HL-60/S4 treated with retinoic acid at 250 ng/mL for 4 days and 3 days (cell line): ENCODE measurements around the gene CREB3L2.
"Not testable (repeated sequence)": the region's sequence is repeated elsewhere in the genome, so short reads cannot be mapped to it uniquely, and the experiment has no call there.

Experiments used
- in situ Hi-C: fragments of 300-500 bp; cut with MboI; formaldehyde crosslinking; loops from 2 replicates; pipeline ENCODE4 v1.7.0; 2022; ENCODE audit warnings: low sequenced_read_pairs

Gene CREB3L2

DNA sequence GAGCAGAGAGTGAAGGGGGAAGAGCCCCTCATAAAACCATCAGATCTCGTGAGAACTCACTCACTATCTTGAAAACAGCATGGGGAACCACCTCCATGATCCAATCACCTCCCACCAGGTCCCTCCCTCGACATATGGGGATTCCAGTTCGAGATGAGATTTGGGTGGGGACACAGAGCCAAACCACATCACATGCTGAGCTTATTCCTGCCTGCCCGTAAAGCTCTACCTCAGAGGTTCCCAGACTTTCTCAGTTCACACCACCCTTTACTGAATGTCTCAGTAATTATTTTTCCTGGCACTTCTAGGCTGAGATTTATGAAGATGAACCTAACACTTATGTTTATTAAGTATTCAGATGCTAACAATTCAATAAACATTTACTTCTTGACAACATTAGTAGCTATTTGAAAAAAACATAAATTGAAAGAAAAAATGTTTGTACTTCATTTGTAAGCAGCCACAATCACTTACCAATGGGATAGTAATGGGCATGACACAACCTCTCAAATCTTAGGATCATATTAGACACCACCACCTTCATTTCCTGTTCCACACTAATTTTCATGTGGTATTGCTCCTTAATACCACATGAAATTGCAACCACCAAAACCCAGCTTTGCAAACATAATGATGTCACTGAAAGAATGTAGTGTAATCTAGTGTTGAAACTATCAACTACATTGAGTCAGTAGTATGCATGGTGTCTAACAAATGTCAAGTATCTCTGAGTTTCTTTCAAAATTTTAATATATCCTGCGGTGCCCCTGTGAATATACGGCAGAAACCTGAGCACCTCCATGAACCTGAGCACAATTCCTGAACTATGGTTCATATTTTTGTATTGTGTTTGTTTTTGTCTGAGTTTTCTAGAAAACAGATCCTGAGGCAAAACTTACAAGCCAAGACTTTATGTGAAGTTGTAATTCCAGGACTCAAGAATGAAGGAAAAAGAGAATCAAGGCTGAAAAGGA, 150.6 kb downstream of the CREB3L2 start:
- in situ Hi-C loops: no loop called here

GRCh38 chr7:137850571-137850970, 151.3 kb downstream of the CREB3L2 start:
- in situ Hi-C loops: no loop called here

DNA sequence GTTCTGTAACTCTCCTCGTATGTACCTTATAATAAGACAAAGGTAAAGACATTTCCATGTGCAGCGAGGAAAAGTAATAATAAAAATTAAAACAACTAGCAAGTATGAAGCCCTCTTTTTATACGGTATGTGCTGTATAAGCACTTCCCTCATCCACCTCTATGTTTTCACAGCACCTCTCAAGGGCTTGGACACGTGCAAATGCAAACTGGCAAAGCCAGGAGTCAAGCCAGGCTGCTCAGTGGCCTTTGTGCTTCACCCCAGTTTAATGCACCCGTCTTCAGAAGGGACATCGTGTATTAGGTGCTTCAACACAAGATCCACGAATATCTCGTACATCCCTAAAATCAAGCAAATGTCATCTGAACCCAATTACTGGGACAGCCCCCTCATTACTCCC, 153.8 kb downstream of the CREB3L2 start:
- in situ Hi-C loops: no loop called here

GRCh38 chr7:137847568-137848050, 154.3 kb downstream of the CREB3L2 start:
- in situ Hi-C loops: no loop called here

DNA sequence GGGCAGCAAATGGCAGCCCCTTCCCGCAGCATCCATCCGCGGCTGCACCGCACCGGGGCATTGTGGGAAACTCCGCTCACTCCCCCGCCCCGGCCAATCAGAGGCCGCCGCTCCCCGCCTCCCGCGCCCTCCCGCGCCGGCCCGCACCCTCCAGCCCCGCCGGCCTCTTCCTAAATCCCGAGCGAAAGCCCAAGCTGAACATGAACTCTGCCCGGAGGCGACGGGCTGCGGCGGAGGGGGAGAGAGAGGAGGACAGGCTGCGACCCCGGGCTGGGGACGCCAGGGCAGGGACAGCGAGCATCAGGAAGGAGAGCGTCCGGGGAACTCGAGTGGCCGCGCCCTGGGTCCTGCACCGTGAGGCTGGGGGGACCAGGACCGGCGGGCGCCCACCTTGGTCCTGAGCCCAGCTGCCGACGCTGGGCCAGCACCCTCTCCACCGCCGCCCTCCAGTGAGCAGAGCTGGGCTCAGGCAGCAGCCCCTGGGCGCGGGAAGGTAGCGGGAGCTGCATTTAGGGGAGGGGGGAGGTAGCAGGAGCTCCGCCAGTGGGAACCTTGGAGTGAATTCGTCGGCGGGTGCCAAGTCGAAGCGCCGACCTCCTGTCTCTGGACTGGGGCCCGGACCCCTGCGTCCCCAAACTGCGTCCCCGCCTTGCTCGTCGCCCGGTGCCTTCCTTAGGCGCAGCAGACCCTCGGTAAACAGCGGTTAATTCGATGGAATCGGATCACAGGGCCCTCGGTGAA, 154.9 kb downstream of the CREB3L2 start, which contains the start of gene DGKI:
DGKI (minus strand) TSS at position 148 of the 741 bp plus-strand sequence.
- in situ Hi-C loops: no loop called here

DNA sequence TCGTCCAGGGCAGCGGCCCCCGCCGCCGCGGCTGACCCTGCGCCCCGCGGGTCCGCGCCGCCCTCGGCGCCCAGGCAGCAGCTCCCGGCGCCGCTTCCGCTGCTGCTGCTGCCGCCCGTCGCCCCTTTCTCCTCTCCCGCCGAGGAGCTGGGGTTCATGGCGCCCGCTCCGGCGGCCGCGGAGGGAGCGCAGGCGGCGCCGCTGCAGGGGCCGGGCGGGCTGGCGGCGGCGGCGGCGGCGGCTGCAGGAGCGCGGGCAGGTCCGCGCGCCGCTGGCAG, 155.4 kb downstream of the CREB3L2 start:
- in situ Hi-C loops: no loop called here

- in situ Hi-C loops: no loop called here
Measured at GRCh38 chr7:137844677-137845425, 157.0 kb downstream of the CREB3L2 start.

- in situ Hi-C loops: no loop called here
Measured at GRCh38 chr7:137839903-137840779, 161.7 kb downstream of the CREB3L2 start.

DNA sequence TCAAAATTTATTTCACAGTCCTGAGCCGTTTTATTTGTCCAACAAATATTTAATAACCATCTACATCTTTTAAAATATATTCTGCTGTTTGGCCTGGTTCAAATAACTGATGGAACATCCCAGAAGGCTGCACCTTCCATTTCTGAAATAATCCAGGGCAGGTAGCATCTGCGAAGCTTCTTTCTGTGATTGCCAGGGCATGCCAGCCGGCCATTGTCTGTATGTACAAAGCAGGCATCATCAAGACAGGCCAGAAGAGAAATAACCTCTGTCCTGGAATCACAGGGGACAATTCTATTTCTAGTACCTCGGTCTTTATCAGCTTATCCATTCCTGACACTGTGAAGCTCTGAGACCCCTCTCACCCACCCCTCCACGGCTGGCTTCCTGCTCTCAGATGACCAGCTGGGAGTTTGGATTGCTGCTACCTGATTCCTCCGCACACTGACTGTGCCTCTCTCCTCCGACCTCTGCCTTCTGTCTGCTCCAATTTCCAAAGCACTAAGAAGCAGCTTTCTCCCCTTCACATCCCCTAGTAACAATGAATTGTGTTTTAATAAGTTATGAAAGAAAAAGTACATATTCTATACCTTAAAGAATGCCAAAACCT, 163.1 kb downstream of the CREB3L2 start:
- in situ Hi-C loops: no loop called here

DNA sequence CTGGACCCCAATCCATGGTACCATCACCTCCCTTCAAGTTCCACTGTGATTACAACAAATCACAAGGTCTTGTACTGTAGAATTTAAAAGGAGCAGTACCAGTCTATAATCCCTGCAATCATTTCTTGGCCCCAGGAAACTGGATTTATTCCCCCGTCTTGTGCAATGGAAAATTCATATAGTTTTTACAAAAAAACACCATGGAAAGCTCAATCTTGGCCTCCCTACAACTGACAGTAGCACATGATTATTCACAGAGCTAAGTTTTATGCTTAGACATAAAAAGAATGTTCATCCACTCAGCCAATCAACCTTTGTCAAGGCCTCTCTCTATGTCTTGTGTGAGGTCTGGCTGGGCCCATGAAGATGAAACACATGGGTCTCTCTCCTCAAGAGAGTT, 165.3 kb downstream of the CREB3L2 start:
- in situ Hi-C loops: no loop called here

GRCh38 chr7:137836113-137836509, 165.8 kb downstream of the CREB3L2 start:
- in situ Hi-C loops: no loop called here

GRCh38 chr7:137835486-137836112, 166.3 kb downstream of the CREB3L2 start:
- in situ Hi-C loops: no loop called here

GRCh38 chr7:137834552-137834951, 167.3 kb downstream of the CREB3L2 start:
- in situ Hi-C loops: no loop called here

DNA sequence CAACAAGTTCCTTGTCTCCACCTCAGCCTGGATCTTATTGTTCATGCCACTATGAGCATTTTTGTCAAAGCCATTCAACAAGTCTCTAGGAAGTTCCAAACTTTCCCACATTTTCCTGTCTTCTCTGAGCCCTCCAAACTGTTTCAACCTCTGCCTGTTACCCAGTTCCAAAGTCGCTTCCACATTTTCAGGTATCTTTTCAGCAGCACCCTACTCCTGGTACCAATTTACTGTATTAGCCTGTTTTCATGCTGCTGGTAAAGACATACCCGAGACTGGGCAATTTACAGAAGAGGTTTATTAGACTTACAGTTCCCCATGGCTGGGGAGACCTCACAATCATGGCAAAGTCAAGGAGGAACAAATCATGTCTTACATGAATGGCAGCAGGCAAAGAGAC, 168.9 kb downstream of the CREB3L2 start:
- in situ Hi-C loops: not testable (repeated sequence)

- in situ Hi-C loops: no loop called here
Measured at GRCh38 chr7:137832382-137832781, 169.5 kb downstream of the CREB3L2 start.

DNA sequence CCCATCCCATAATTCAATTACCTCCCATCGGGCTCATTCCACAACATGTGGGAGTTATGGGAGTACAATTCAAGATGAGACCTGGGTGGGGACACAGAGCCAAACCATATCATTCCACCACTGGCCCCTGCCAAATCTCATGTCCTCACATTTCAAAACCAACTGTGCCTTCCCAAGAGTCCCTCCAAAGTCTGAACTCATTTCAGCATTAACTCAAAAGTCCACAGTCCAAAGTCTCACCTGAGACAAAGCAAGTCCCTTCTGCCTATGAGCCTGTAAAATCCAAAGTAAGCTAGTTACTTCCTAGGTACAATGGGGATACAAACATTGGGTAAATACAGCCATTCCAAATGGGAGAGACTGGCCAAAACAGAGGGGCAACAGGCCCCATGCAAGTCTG, 170.3 kb downstream of the CREB3L2 start:
- in situ Hi-C loops: not testable (repeated sequence)

- in situ Hi-C loops: no loop called here
Measured at GRCh38 chr7:137829337-137829992, 172.4 kb downstream of the CREB3L2 start.

DNA sequence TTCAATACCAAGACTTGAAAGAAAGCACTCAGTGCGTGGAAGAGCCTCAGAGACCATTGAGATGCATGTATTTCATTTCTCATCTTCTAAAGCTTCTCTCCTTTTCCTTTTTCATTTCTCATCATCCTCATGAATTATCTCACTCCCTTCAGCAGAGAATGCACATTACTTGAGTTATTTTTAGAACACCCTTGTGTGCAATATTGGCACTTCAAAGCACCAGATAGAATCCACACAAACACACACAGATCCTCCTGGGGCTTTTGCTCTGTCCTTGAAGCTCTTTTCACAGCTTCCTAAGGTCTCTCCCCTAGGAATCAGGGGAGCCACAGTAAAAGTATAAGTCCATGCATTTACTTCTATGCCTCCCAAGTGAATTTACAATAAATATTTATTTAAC, 173.4 kb downstream of the CREB3L2 start:
- in situ Hi-C loops: no loop called here

GRCh38 chr7:137825489-137825888, 176.4 kb downstream of the CREB3L2 start:
- in situ Hi-C loops: no loop called here
